GM23338 (cell line): ENCODE results near the gene NR2E3.

Source experiments
- EZH2 ChIP-seq: fragments of 200-600 bp; sonication (generic); IDR thresholded peaks from one replicate; pipeline ENCODE4 v1.8.0; 2017; ENCODE audit warnings: antibody characterized with exemption, mild to moderate bottlenecking, low read depth; ENCODE audit not compliant: unreplicated experiment
- EZH2phosphoT487 ChIP-seq: fragments of 200-600 bp; sonication (generic); IDR thresholded peaks from one replicate; pipeline ENCODE4 v1.8.1; 2018; ENCODE audit warnings: antibody characterized with exemption; ENCODE audit not compliant: unreplicated experiment
- NANOG ChIP-seq: IDR thresholded peaks from 2 replicates; pipeline ENCODE4 v1.6.1; 2016; ENCODE audit warnings: antibody characterized with exemption, borderline replicate concordance
- POLR2AphosphoS5 ChIP-seq: IDR thresholded peaks from 2 replicates; pipeline ENCODE4 v1.6.1; 2016; ENCODE audit warnings: antibody characterized with exemption, low read depth
- REST ChIP-seq: IDR thresholded peaks from one replicate; pipeline ENCODE4 v1.6.1; 2018; ENCODE audit warnings: antibody characterized with exemption; ENCODE audit not compliant: unreplicated experiment
- TF ChIP-seq, protein P1 (sequence below), 2 experiments: fragments of 200-600 bp in 1 of 2; sonication (generic) in 1 of 2; conservative IDR thresholded peaks; 2 replicates each; pipeline versions ENCODE4 v1.5.1 to v1.6.1; 2016 to 2017; ENCODE audit warnings: antibody characterized with exemption in 2 of 2, low read depth in 2 of 2, mild to moderate bottlenecking in 2 of 2, moderate library complexity in 1 of 2
- TF ChIP-seq, protein P2 (sequence below): IDR thresholded peaks from 2 replicates; pipeline ENCODE4 v1.6.1; 2016; ENCODE audit warnings: antibody characterized with exemption

GRCh38 chr15:71785996-71786395, 24.4 kb upstream of the NR2E3 start:
- TF ChIP-seq, protein P1, sequence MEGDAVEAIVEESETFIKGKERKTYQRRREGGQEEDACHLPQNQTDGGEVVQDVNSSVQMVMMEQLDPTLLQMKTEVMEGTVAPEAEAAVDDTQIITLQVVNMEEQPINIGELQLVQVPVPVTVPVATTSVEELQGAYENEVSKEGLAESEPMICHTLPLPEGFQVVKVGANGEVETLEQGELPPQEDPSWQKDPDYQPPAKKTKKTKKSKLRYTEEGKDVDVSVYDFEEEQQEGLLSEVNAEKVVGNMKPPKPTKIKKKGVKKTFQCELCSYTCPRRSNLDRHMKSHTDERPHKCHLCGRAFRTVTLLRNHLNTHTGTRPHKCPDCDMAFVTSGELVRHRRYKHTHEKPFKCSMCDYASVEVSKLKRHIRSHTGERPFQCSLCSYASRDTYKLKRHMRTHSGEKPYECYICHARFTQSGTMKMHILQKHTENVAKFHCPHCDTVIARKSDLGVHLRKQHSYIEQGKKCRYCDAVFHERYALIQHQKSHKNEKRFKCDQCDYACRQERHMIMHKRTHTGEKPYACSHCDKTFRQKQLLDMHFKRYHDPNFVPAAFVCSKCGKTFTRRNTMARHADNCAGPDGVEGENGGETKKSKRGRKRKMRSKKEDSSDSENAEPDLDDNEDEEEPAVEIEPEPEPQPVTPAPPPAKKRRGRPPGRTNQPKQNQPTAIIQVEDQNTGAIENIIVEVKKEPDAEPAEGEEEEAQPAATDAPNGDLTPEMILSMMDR (conservative IDR thresholded peaks at IDR 0.05; ENCODE audit: low read depth in 2 of 2), result no peak
- TF ChIP-seq REST (no peak), EZH2phosphoT487 (no peak), POLR2AphosphoS5 (no peak), EZH2 (no peak), NANOG (no peak)
- TF ChIP-seq, protein P2, sequence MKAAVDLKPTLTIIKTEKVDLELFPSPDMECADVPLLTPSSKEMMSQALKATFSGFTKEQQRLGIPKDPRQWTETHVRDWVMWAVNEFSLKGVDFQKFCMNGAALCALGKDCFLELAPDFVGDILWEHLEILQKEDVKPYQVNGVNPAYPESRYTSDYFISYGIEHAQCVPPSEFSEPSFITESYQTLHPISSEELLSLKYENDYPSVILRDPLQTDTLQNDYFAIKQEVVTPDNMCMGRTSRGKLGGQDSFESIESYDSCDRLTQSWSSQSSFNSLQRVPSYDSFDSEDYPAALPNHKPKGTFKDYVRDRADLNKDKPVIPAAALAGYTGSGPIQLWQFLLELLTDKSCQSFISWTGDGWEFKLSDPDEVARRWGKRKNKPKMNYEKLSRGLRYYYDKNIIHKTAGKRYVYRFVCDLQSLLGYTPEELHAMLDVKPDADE, result no peak
